ENCODE measurements around the gene PHLDA1.

GRCh38 chr12:75975702-75976101, 55.9 kb downstream of the PHLDA1 start:
- TF ChIP-seq CTCF (IDR thresholded peaks at IDR 0.05) (no peak), EZH2 (IDR thresholded peaks at IDR 0.05; ENCODE audit: borderline replicate concordance, insufficient read depth, low read depth, low read length, poor library complexity, severe bottlenecking) (no peak)
